AG04450 (cell line): ENCODE results near the gene POLE2. TPM values are rescaled to one million over a fixed set of nuclear protein-coding genes. Genes with fewer than 3 reads are reported as not detected.
"Not testable (repeated sequence)": the region's sequence is repeated elsewhere in the genome, so short reads cannot be mapped to it uniquely, and the experiment has no call there.

ENCODE experiments used
- CTCF ChIA-PET: fragments of 300-600, 350-600 bp; formaldehyde crosslinking; extraction: SDS; loops from one replicate; lab custom pipeline; 2022; ENCODE audit warnings: antibody characterized with exemption, inconsistent platforms; lab: Charles Lee
- POLR2A ChIA-PET: fragments of 350-600 bp; formaldehyde crosslinking; extraction: SDS; loops from one replicate; lab custom pipeline; 2021; ENCODE audit warnings: antibody characterized with exemption, inconsistent platforms; lab: Yijun Ruan, JAX
- DNase-seq: peaks from one replicate; pipeline ENCODE4 v3.0.0-alpha.2; 2011; ENCODE audit warnings: low read depth, low spot score
- H3K27ac ChIP-seq: one replicate; pipeline ENCODE4 v1.5.1; 2012; ENCODE audit warnings: low read depth, low read length, control low read depth
- H3K27me3 ChIP-seq: one replicate; pipeline ENCODE4 v1.6.0; 2012; ENCODE audit warnings: low read length; ENCODE audit not compliant: control insufficient read depth, insufficient read depth
- H3K4me3 ChIP-seq: 2 replicates; pipeline ENCODE4 v1.5.1; 2011; ENCODE audit warnings: mild to moderate bottlenecking, low read depth, low read length, control low read depth
- H3K9me3 ChIP-seq: 2 replicates; pipeline ENCODE4 v1.5.1; 2012; ENCODE audit warnings: low read length; ENCODE audit not compliant: control insufficient read depth, insufficient read depth
- polyA plus RNA-seq: library from polyadenylated mRNA; depleted of rRNA; stranded (reverse); fragments of >200 nt; gene quantifications from 2 replicates; pipeline ENCODE4 v1.2.3, GENCODE V29; 2011
- TF ChIP-seq, protein P1 (sequence below): IDR thresholded peaks from 2 replicates; pipeline ENCODE4 v1.5.1; 2011; ENCODE audit warnings: low read depth, low read length, control low read depth, inconsistent platforms

POLE2 gene
- polyA plus RNA-seq, 1 experiment = 5.8 TPM

- Histone ChIP-seq H3K4me3 (peak overlapping the region; percentile 93), H3K27ac (peak overlapping the region; percentile 95), H3K9me3 (no peaks in the 10 kb centered on the region; the same call in 1 of the 2 replicates), H3K27me3 (no peaks in the 10 kb centered on the region)
- CTCF ChIA-PET = interaction anchor here (1.3 to 2.6 kb wide), 3 partner anchors 15 to 158 kb away, joined by 4 to 17 read pairs (median 9); partner anchors contain the start of gene DNAAF2
- POLR2A ChIA-PET = interaction anchor here (0.6 to 2.5 kb wide), 13 partner anchors 8 to 266 kb away, joined by 3 to 26 read pairs (median 6); partner anchors contain the start of genes DNAAF2, KLHDC2, LRR1 and NEMF
- no peak for DNase-seq
- TF ChIP-seq, protein P1, sequence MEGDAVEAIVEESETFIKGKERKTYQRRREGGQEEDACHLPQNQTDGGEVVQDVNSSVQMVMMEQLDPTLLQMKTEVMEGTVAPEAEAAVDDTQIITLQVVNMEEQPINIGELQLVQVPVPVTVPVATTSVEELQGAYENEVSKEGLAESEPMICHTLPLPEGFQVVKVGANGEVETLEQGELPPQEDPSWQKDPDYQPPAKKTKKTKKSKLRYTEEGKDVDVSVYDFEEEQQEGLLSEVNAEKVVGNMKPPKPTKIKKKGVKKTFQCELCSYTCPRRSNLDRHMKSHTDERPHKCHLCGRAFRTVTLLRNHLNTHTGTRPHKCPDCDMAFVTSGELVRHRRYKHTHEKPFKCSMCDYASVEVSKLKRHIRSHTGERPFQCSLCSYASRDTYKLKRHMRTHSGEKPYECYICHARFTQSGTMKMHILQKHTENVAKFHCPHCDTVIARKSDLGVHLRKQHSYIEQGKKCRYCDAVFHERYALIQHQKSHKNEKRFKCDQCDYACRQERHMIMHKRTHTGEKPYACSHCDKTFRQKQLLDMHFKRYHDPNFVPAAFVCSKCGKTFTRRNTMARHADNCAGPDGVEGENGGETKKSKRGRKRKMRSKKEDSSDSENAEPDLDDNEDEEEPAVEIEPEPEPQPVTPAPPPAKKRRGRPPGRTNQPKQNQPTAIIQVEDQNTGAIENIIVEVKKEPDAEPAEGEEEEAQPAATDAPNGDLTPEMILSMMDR = no peak
Observed at GRCh38 chr14:49619730-49620129, 68.3 kb downstream of the POLE2 start.

DNA sequence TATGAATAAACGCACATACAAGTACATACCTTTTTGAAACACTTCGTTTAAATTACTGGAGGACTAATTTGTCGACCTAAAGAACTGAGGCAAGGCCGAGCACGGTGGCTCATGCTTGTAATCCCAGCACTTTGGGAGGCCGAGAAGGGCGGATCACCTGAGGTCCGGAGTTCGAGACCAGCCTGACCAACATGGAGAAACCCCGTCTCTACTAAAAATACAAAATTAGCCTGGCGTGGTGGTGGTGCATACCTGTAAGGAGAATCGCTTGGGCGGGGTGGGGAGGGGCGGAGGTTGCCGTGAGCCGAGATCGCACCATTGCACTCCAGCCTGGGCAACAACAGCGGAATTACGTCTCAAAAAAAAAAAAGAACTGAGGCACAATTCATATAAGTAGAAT, 68.7 kb downstream of the POLE2 start:
- peak overlapping the region; percentile 93 for H3K4me3 ChIP-seq
- DNase-seq, H3K27me3 ChIP-seq, H3K9me3 ChIP-seq, H3K27ac ChIP-seq: not testable (repeated sequence)
- ChIA-PET POLR2A (interaction anchor here (1.0 to 2.3 kb wide), 2 partner anchors 13 to 20 kb away, joined by 4 to 26 read pairs; partner anchors contain the start of gene LRR1), CTCF (interaction anchor here (2.6 kb wide), 1 partner anchor 15 kb away, joined by 17 read pairs; the partner anchor contains the start of gene DNAAF2)

- Histone ChIP-seq H3K27me3 (no peaks in the 10 kb centered on the region), H3K9me3 (no peaks in the 10 kb centered on the region; the same call in 1 of the 2 replicates), H3K4me3 (no peak overlapping the region), H3K27ac (peak overlapping the region; percentile 72)
- ChIA-PET CTCF (interaction anchor here (0.7 to 1.4 kb wide), 3 partner anchors 16 to 31 kb away, joined by 4 to 8 read pairs (median 8); partner anchors contain the start of gene RPS29), POLR2A (interaction anchor here (0.7 to 1.0 kb wide), 2 partner anchors 15 to 19 kb away, joined by 3 to 4 read pairs; partner anchors contain the start of gene LRR1)
- TF ChIP-seq, protein P1 = no peak
- DNase-seq = no peak
Observed at GRCh38 chr14:49617852-49618519, 70.0 kb downstream of the POLE2 start.

- ChIA-PET CTCF (interaction anchor here (0.8 kb wide), 1 partner anchor 154 kb away, joined by 5 read pairs; no protein-coding TSS in a partner anchor), POLR2A (no interaction called here)
- TF ChIP-seq, protein P1 = no peak
Observed at GRCh38 chr14:49615776-49616175, 72.2 kb downstream of the POLE2 start.

DNA sequence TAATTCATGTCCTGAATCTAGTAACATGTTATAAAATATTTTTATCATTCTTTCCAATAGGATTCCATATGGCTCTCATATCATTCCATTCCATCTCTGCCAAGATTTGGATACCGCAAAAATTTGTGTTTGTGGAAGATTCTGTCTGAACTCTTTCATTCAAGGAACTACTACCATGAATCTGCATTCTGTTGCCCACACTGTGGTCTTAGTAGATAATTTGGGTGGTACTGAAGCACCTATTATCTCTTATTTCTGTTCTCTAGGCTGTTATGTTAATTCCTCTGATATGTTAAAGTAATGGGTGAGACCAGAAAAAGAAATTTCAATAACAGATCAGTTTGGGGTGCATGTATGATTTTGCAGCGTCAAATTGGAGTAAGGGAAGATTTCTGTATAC, 73.8 kb downstream of the POLE2 start:
- POLR2A ChIA-PET = no interaction called here
- no peak for DNase-seq
- H3K27me3 ChIP-seq = no peaks in the 10 kb centered on the region
- CTCF ChIA-PET = no interaction called here
- TF ChIP-seq, protein P1 = no peak
- H3K9me3 ChIP-seq = no peaks in the 10 kb centered on the region
- H3K27ac ChIP-seq = no peak overlapping the region
- H3K4me3 ChIP-seq = no peak overlapping the region

More at GRCh38 chr14:49615776-49616175, 72.2 kb downstream of the POLE2 start:
- no peak for DNase-seq
- no peaks in the 10 kb centered on the region for H3K9me3 ChIP-seq
- no peak overlapping the region for H3K27ac ChIP-seq
- no peak overlapping the region for H3K4me3 ChIP-seq
- no peaks in the 10 kb centered on the region for H3K27me3 ChIP-seq
